Spinal cord (tissue), 10 donors: ENCODE results near the gene BAX. TPM values are rescaled to one million over a fixed set of nuclear protein-coding genes. Genes with fewer than 3 reads are reported as not detected.
"Not testable (repeated sequence)": the region's sequence is repeated elsewhere in the genome, so short reads cannot be mapped to it uniquely, and the experiment has no call there.

Experiments
- DNase-seq, 6 donors: peaks; one replicate each; pipeline versions ENCODE4 v3.0.0 to v3.0.0-alpha.2; 2013 to 2015; ENCODE audit warnings: low spot score in 6 of 6, low read depth in 4 of 6
- H3K27ac ChIP-seq: one replicate; pipeline ENCODE4 v1.5.1; 2013; ENCODE audit warnings: low read depth, low read length, control low read depth
- H3K27me3 ChIP-seq: one replicate; pipeline ENCODE4 v1.6.1; 2013; ENCODE audit warnings: low read length; ENCODE audit not compliant: control insufficient read depth, insufficient read depth
- H3K36me3 ChIP-seq: one replicate; pipeline ENCODE4 v1.6.1; 2013; ENCODE audit warnings: low read length; ENCODE audit not compliant: control insufficient read depth, insufficient read depth
- H3K4me1 ChIP-seq: one replicate; pipeline ENCODE4 v1.6.1; 2013; ENCODE audit warnings: low read length; ENCODE audit not compliant: control insufficient read depth, insufficient read depth
- H3K4me3 ChIP-seq: one replicate; pipeline ENCODE4 v1.5.1; 2013; ENCODE audit warnings: low read depth, low read length, control low read depth
- H3K9me3 ChIP-seq: one replicate; pipeline ENCODE4 v1.6.1; 2013; ENCODE audit warnings: low read length; ENCODE audit not compliant: control insufficient read depth, insufficient read depth
- WGBS: methylation state at CpG from one replicate; pipeline ENCODE4 v1.1.5; 2013; ENCODE audit warnings: missing lambda C conversion rate; ENCODE audit not compliant: insufficient coverage; 5-methylcytosine and 5-hydroxymethylcytosine counted together
- long read RNA-seq, 4 donors: transcript quantifications; one replicate each; lab custom pipeline, GENCODE V29; 2026
- polyA plus RNA-seq, 2 donors: library from polyadenylated mRNA; unstranded; fragments of 120-200 nt; gene quantifications; one replicate each; pipeline ENCODE4 v1.2.1, GENCODE V29; 2013; ENCODE audit not compliant: insufficient read length in 2 of 2
- total RNA-seq, 2 donors: library from RNA; depleted of rRNA in 1 of 2; stranded (reverse); fragments of 120-200 nt in 1 of 2; fragments of >200 nt in 1 of 2; gene quantifications; one replicate each; pipeline versions ENCODE4 v1.2.3 to v1.2.4, GENCODE V29; 2013 to 2014
- donor health status: healthy.

Gene BAX
- total RNA-seq = 10 to 100 TPM; 23.5 to 40.4 TPM
- 10 to 100 TPM; 86.0 to 91.3 TPM for polyA plus RNA-seq
- long read RNA-seq, donor 1, transcript BAX-202 (6 exons, 793 nt) = major isoform, 23 of 30 reads
- long read RNA-seq, donor 1, partial matches to known transcripts = 0 of 30 reads
- long read RNA-seq, donor 1, other reads (novel, unspliced or antisense) = 0 of 30 reads
- long read RNA-seq, donor 2, transcript BAX-202 (6 exons, 793 nt) = major isoform, 7 of 7 reads
- long read RNA-seq, donor 2, partial matches to known transcripts = 0 of 7 reads
- long read RNA-seq, donor 2, other reads (novel, unspliced or antisense) = 0 of 7 reads
- long read RNA-seq, donor 3, transcript BAX-202 (6 exons, 793 nt) = major isoform, 13 of 14 reads
- long read RNA-seq, donor 3, partial matches to known transcripts = 0 of 14 reads
- long read RNA-seq, donor 3, other reads (novel, unspliced or antisense) = 0 of 14 reads
- long read RNA-seq, donor 4, transcript BAX-202 (6 exons, 793 nt) = major isoform, 35 of 51 reads
- long read RNA-seq, donor 4, transcript BAX-201 (5 exons, 1,358 nt) = minor isoform, 5 of 51 reads
- long read RNA-seq, donor 4, partial matches to known transcripts = 0 of 51 reads
- long read RNA-seq, donor 4, other reads (novel, unspliced or antisense) = 0 of 51 reads

DNA sequence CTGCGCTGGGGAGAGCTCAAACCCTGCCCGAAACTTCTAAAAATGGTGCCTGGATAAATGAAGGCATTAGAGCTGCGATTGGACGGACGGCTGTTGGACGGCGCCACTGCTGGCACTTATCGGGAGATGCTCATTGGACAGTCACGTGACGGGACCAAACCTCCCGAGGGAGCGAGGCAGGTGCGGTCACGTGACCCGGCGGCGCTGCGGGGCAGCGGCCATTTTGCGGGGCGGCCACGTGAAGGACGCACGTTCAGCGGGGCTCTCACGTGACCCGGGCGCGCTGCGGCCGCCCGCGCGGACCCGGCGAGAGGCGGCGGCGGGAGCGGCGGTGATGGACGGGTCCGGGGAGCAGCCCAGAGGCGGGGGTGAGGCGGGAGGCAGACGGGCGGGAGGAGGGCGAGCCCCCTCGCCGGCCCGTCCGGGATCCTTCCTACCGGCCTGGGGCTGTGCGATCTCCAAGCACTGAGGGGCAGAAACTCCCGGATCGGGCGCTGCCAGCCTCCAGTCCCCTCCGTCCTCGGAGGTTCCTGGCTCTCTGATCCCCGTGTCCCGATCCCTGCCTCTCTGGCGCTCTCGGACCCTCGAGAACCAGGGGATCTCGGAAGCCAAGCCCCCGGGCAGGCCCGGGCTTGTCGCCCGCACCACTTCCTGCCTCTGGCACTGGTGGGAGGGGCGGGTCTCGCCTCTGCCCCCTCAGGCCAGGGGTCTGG is at the start of gene BAX:
Gene BAX (plus strand): TSS at position 281 of the 713 bp plus-strand sequence. CDS start 54 bp downstream, at position 335.
- peak within 1 kb of the TSS; percentile 95 for H3K4me3 ChIP-seq
- H3K4me1 ChIP-seq = peaks cover 20% of the 10 kb centered on the region
- peak; percentile 83 to 99 (median 92) for DNase-seq
- under 1% methylated on average over 71 of the region's 71 CpGs for WGBS
- peaks cover 2% of the 10 kb centered on the region for H3K36me3 ChIP-seq
- peak within 1 kb of the TSS; percentile 78 for H3K27ac ChIP-seq
- no peaks in the 10 kb centered on the region for H3K27me3 ChIP-seq
- no peaks in the 10 kb centered on the region for H3K9me3 ChIP-seq

GRCh38 chr19:48905664-48906063 is 49.0 kb upstream of the BAX start:
- no peak for DNase-seq
- H3K27me3 ChIP-seq = no peaks in the 10 kb centered on the region
- no peak overlapping the region for H3K27ac ChIP-seq
- peaks cover 12% of the 10 kb centered on the region for H3K4me1 ChIP-seq
- H3K9me3 ChIP-seq = no peaks in the 10 kb centered on the region
- 98% methylated on average over 11 of the region's 14 CpGs for WGBS
- peaks cover 78% of the 10 kb centered on the region for H3K36me3 ChIP-seq
- H3K4me3 ChIP-seq = no peak overlapping the region

DNA sequence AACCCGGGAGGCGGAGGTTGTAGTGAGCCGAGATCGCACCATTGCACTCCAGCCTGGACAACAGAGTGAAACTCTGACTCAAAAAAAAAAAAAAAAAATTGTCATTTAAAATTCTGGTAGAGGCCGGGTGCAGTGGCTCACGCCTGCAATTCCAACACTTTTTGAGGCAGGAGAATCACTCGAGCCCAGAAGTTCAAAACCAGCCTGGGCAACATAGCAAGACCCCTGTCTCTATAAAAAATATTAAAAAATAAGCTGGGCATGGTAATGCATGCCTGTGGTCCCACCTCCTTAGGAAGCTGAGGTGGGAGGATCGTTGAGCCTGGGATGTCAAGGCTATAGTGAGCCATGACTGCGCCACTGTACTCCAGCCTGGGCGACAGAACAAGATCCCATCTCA is 48.4 kb upstream of the BAX start:
- H3K9me3 ChIP-seq = no peaks in the 10 kb centered on the region
- no peaks in the 10 kb centered on the region for H3K27me3 ChIP-seq
- H3K4me3 ChIP-seq = no peak overlapping the region
- no peak for DNase-seq
- H3K36me3 ChIP-seq = peaks cover 83% of the 10 kb centered on the region
- H3K4me1 ChIP-seq = peaks cover 6% of the 10 kb centered on the region
- WGBS = 96% methylated on average over 4 of the region's 10 CpGs
- no peak overlapping the region for H3K27ac ChIP-seq

DNA sequence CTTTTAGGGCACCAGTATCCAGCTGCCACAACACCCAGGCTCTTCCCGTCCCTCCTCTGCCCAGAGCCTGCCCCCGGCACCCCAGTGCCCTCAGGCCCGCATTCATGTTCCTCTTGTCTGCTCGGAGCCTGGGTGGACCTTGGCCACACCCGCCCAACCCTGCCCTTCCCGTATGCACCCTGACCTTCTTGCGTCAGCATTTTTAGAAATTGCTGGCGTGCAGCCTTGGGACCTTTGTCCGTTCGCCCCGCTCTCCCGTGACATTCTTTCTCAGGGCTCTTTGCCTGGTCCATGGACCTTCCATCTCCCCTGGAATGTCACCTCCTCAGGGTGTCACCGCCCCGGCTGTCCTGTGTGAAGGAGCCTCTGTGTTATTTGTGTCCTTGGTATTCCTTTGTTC is 47.0 kb upstream of the BAX start:
- DNase-seq = no peak
- no peaks in the 10 kb centered on the region for H3K9me3 ChIP-seq
- no peak overlapping the region for H3K4me3 ChIP-seq
- WGBS = 88% methylated on average over 12 of the region's 14 CpGs
- no peak overlapping the region for H3K27ac ChIP-seq
- no peaks in the 10 kb centered on the region for H3K27me3 ChIP-seq
- no peaks in the 10 kb centered on the region for H3K4me1 ChIP-seq
- H3K36me3 ChIP-seq = peaks cover 86% of the 10 kb centered on the region

- H3K27ac ChIP-seq, H3K27me3 ChIP-seq, H3K9me3 ChIP-seq, DNase-seq, H3K4me3 ChIP-seq, H3K4me1 ChIP-seq: not testable (repeated sequence)
- 96% methylated on average over 7 of the region's 11 CpGs for whole genome bisulfite sequencing
- H3K36me3 ChIP-seq = peaks cover 93% of the 10 kb centered on the region
These were observed 45.1 kb upstream of the BAX start for GRCh38 chr19:48909424-48910077.

GRCh38 chr19:48910803-48911202 is 43.9 kb upstream of the BAX start:
- no peaks in the 10 kb centered on the region for H3K9me3 ChIP-seq
- no peaks in the 10 kb centered on the region for H3K27me3 ChIP-seq
- no peaks in the 10 kb centered on the region for H3K4me1 ChIP-seq
- no peak for DNase-seq
- H3K27ac ChIP-seq = no peak overlapping the region
- WGBS = 100% methylated on average over 2 of the region's 2 CpGs
- H3K36me3 ChIP-seq = peaks cover 92% of the 10 kb centered on the region
- H3K4me3 ChIP-seq = no peak overlapping the region

DNA sequence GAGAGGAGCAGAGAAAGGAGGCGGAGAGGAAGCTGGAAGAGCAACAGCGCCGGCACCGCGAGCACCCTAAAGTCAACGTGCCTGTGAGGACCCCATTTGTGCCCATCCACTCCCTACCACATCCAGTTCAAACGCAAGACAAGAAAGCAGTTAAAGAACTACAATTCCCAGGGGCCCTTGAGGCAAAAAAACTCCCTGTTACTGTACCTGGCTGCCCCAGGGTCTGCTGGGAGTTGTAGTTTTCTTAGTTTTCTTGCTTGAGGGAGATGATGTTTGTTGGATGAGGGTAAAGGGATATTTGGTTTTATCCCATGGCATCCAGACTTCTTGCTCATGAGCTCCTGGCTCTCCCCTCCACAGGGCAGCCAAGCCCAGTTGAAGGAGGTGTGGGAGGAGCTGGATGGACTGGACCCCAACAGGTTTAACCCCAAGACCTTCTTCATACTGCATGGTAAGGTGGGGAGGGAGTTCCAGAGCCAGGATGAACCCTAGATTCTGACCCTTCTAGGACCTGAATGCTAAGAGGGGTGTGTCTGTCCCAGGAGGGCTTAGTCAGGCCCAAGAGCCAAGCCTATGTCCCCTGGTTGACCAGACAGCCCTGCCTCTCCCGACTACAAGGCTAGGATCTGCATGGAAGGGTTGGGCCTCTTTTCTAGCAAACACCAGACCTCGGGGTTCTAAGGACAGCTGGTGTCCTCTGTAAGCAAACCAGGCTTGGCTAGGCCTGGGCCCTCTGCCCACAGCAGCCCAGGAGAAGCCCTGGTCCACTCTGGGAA is 41.4 kb upstream of the BAX start:
- H3K27ac ChIP-seq = no peak overlapping the region
- no peaks in the 10 kb centered on the region for H3K27me3 ChIP-seq
- peaks cover 86% of the 10 kb centered on the region for H3K36me3 ChIP-seq
- WGBS = 91% methylated on average over 2 of the region's 9 CpGs
- peak in 1 of 6 donors; percentile 49 for DNase-seq
- H3K4me3 ChIP-seq = no peak overlapping the region
- H3K4me1 ChIP-seq = no peaks in the 10 kb centered on the region
- no peaks in the 10 kb centered on the region for H3K9me3 ChIP-seq

- Histone ChIP-seq H3K36me3 (peaks cover 88% of the 10 kb centered on the region), H3K4me3 (no peak overlapping the region), H3K4me1 (no peaks in the 10 kb centered on the region), H3K9me3 (no peaks in the 10 kb centered on the region), H3K27ac (no peak overlapping the region), H3K27me3 (no peaks in the 10 kb centered on the region)
- no peak for DNase-seq
- WGBS = 96% methylated on average over 8 of the region's 8 CpGs
These were observed 40.5 kb upstream of the BAX start for GRCh38 chr19:48914181-48914580.

DNA sequence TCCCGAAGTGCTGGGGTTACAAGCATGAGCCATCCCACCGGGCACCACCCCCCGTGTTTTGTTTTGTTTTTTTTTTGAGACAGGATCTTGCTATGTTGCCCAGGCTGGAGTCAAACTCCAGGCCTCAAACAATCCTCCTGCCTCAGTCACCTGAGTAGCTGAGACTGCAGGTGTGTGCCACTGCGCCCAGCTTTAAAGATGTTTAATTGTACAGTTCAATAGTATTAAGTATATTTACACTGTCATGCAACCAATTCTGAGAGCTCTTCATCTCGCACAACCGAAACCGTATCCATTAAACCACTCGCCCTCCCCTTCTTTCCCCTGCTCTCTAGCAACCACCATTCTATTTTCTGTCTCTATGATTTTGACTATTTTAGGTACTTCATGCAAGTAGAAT is 38.9 kb upstream of the BAX start:
- no peaks in the 10 kb centered on the region for H3K9me3 ChIP-seq
- 67% methylated on average over 2 of the region's 8 CpGs for WGBS
- peaks cover 87% of the 10 kb centered on the region for H3K36me3 ChIP-seq
- H3K27ac ChIP-seq = no peak overlapping the region
- H3K4me3 ChIP-seq = no peak overlapping the region
- no peak for DNase-seq
- no peaks in the 10 kb centered on the region for H3K27me3 ChIP-seq
- H3K4me1 ChIP-seq = no peaks in the 10 kb centered on the region
